GM12873 (cell line): ENCODE measurements around the gene RCE1.

Source experiments
- TF ChIP-seq, protein P1 (sequence below): IDR thresholded peaks from 2 replicates; pipeline ENCODE4 v1.5.1; 2012; ENCODE audit warnings: low read depth, mild to moderate bottlenecking, moderate library complexity, low read length, control low read depth; ENCODE audit not compliant: insufficient read depth; ENCODE audit errors: missing control alignments

RCE1 gene

DNA sequence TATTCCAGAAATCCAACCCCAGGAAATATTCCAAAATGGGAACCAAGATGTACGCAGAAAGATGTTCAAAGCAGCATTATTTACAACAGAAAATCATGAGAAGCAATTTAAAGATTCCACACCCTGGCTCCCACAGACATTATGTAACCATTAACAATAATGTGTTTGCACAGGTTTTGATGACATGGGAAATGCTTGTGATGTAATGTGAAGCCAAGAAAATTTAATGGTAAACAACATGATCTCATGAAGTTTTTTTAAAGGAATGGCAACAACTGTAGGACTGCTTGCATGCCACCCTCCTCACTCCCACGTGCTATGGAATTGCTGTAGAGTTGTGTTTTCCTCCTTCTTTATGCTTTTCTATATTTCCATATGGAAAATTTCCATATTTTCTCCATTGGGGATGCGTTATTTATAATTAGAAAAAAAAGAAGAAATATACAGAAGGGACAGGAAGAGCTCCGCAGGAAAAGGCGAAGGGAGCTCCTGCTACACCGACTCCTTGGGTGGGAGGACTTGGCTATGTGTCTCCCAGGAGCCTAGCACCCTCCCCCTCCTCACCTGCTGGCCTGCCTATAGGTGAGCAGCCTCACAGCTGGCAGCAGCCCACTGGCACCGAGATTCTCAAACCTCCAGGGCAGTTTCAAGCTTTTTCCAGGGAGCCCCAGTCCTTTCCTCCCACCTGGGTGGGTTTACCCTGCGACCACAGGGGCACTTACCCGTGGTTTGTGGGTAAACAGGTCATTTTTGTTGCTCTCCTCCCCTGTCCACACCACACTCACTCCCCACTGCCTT lies 34.5 kb downstream of the RCE1 start:
- TF ChIP-seq, protein P1, sequence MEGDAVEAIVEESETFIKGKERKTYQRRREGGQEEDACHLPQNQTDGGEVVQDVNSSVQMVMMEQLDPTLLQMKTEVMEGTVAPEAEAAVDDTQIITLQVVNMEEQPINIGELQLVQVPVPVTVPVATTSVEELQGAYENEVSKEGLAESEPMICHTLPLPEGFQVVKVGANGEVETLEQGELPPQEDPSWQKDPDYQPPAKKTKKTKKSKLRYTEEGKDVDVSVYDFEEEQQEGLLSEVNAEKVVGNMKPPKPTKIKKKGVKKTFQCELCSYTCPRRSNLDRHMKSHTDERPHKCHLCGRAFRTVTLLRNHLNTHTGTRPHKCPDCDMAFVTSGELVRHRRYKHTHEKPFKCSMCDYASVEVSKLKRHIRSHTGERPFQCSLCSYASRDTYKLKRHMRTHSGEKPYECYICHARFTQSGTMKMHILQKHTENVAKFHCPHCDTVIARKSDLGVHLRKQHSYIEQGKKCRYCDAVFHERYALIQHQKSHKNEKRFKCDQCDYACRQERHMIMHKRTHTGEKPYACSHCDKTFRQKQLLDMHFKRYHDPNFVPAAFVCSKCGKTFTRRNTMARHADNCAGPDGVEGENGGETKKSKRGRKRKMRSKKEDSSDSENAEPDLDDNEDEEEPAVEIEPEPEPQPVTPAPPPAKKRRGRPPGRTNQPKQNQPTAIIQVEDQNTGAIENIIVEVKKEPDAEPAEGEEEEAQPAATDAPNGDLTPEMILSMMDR, result no peak

DNA sequence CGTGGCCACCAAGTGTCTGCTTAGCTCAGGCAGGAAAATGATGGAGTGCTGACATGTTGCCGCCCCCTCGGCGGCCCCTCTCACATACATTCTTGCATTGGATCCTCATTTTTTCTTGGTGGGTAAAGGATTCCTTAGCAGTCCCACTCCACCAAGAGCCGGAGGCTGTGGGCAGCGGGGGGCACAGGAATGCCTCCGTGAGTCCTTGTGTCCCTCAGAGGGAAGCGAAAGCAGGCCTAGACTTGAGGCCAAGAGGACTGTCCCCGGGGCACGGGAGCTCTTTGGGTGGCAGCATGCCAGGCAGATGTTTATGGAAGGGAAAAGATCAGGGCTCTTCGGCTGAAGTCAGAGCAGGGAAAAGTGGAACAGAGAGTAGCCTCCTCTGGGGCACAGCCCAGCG lies 35.2 kb downstream of the RCE1 start:
- TF ChIP-seq, protein P1, result no peak

DNA sequence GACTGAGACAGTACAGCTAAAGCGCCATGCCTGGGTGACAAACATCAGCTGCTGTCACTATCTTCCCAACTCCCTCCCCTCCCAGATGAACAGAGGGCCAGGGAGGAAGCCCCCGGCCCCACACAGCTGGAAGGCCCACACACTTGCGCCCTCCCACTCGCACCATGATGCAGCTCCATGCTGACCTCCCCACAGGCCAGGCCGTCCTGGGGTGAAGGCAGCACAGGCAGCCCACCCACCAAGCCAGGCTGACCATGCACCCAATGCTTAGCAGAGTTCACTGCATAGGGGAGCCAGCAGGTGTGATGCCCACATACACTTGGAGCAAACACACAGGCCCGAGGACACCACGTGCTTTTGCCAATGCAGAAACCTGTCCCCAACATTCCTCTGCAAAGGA lies 35.8 kb downstream of the RCE1 start:
- TF ChIP-seq, protein P1, result no peak

DNA sequence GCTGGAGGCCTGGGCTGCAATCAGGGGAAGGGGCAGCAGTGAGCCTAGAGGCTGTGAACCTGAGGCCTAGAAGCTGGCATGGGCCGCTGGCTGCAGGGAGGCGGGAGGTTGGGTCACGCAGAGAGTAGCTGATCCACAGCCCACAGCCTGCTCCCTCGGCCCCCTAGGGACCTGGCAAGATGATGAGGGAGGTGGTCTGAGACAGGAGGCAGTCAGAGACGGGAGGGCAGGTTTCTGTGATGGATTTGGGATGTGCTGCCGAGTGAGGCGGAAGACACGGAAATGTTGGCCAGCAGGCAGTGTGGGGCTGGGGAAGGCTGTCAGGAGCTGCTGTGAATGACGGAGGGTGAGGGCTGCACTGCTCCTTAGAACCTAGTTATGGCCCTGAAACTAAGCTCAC lies 36.3 kb downstream of the RCE1 start:
- TF ChIP-seq, protein P1, result no peak

DNA sequence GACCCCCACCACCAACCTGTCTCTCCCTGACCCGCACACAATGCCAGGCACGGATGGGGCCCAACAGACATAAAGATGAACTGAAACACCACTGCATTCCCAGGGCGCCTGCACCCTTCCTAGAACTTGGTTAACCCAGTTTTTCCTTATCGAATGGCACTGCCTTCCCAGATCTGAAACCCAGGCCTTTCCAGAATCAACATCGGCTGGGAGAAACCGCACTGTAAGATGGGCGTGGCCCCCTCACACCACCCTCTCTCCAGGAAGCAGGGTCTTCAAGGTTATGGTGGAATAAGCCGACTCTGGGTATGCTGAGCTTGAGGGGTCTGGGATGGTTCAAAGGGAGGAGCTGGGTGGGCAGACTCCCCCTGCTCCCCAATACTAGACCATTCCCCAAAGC lies 36.8 kb downstream of the RCE1 start:
- TF ChIP-seq, protein P1, result no peak

DNA sequence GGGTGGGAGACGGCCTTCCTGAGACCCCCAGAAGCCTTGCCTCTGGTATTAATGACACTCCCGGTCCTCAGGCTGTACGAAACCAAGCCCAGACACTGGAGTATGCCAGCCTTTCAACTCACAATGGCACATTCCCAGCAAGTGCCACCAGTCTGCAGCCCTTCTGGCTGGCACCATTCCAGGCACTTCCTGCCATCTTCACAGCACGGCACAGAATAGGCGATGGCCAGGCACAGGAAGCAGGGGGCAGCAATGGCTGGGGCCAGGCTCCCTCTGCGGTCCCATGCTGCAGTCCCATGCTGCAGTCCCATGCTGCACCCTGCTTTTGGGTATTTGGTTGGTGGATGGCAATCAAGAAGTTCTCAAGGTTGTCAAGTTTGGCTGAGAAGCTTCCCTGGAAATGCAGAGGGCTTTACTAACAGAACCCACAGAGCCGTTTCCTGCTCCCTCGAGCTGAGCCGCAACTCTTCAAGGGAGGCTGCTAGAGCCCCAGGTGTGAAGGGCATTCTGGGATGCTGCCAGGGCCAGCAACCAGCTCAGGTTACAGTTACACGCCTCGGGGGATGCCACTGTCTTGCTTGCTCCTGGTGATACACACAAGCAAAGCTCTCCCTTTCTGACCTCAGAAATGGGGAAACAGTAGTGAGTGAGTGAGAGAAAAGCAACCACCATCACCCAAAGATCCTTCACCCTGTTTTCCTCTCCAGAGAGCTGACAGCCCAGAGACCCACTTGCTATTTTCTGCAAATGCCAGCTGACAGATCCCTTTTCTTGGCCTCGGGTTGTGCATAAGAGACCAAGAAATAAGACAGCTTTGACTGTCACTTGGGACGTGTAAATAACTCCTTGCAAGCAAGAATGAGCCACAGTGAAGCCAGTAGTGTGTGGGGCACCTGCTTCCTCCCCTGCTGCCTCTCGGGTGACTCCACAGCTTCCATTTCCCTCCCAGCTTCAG lies 37.5 kb downstream of the RCE1 start:
- TF ChIP-seq, protein P1, result no peak

DNA sequence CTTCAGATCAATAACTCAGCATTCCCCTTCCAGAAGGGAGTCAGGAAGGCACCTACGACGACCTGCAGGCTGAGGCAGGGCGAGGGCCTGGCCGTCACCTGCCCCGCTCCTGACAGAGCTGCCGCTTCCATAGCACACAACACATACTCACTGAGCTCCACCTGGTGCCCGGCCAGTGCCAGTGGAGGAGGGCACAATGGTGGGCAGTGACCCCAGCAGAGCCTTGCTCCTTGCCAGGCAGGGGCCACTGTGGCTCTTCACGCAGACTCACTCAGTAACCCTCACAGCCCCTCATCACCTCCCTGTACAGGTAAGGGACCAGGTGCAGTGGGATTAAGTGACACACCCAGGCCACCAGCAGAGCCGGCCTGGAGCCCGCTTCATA lies 38.2 kb downstream of the RCE1 start:
- TF ChIP-seq, protein P1, result no peak
